SK-N-SH (cell line): Measurements from ENCODE around the gene ZNF19. TPM values are rescaled to one million over a fixed set of nuclear protein-coding genes. Genes with fewer than 3 reads are reported as not detected.

ENCODE experiments used
- CTCF ChIA-PET: fragments of 300-600, 350-600 bp; formaldehyde crosslinking; extraction: SDS; loops from one replicate; lab custom pipeline; 2021; lab: Yijun Ruan, JAX
- POLR2A ChIA-PET: fragments of 350-600 bp; sonication (Branson Sonifier 250); formaldehyde crosslinking; extraction: SDS; loops from one replicate; lab custom pipeline; 2020; ENCODE audit warnings: antibody characterized with exemption, inconsistent platforms; lab: Yijun Ruan, JAX
- DNase-seq: peaks from one replicate; pipeline ENCODE4 v3.0.0; 2012
- H2AFZ ChIP-seq: fragments of 200-600 bp; sonication (generic); 2 replicates; pipeline ENCODE4 v1.8.1; 2016; ENCODE audit warnings: antibody characterized with exemption, mild to moderate bottlenecking, low read depth
- H3F3A ChIP-seq: fragments of 200-600 bp; sonication (generic); replicated peaks from 2 replicates; pipeline ENCODE3; 2016; ENCODE audit warnings: antibody characterized with exemption, mild to moderate bottlenecking; ENCODE audit not compliant: insufficient read depth
- H3K27ac ChIP-seq, 2 experiments: fragments of 200-500 bp in 1 of 2; fragments of 200-600 bp in 1 of 2; sonication (Bioruptor generic) in 1 of 2; sonication (generic), shearing (Covaris generic) in 1 of 2; 2 replicates each; pipeline versions ENCODE4 v1.5.1 to v1.6.1; 2014 to 2016; ENCODE audit warnings: low read depth in 2 of 2, inconsistent platforms in 1 of 2, low read length in 1 of 2, mild to moderate bottlenecking in 1 of 2, mixed read lengths in 1 of 2
- H3K27me3 ChIP-seq: fragments of 200-600 bp; sonication (generic), shearing (Covaris generic); 2 replicates; pipeline ENCODE4 v1.6.1; 2016; ENCODE audit warnings: mixed run types; ENCODE audit not compliant: insufficient read depth
- H3K36me3 ChIP-seq, 2 experiments: fragments of 200-500 bp in 1 of 2; fragments of 200-600 bp in 1 of 2; sonication (Bioruptor generic) in 1 of 2; sonication (generic) in 1 of 2; replicated peaks in 1 of 2; 2 replicates each; pipeline versions ENCODE3 to v1.5.1; 2014 to 2016; ENCODE audit warnings: low read length in 1 of 2, mild to moderate bottlenecking in 1 of 2; ENCODE audit not compliant: insufficient read depth in 2 of 2, control insufficient read depth in 1 of 2
- H3K4me1 ChIP-seq, 2 experiments: fragments of 200-500 bp in 1 of 2; fragments of 200-600 bp in 1 of 2; sonication (Bioruptor generic) in 1 of 2; sonication (generic), shearing (Covaris generic) in 1 of 2; 2 replicates each; pipeline versions ENCODE4 v1.5.1 to v1.6.1; 2014 to 2016; ENCODE audit warnings: low read depth in 1 of 2, low read length in 1 of 2, mixed run types in 1 of 2; ENCODE audit not compliant: insufficient read depth in 2 of 2, control insufficient read depth in 1 of 2
- H3K4me2 ChIP-seq: fragments of 200-600 bp; sonication (generic), shearing (Covaris generic); 2 replicates; pipeline ENCODE4 v1.6.1; 2017; ENCODE audit warnings: mixed run types
- H3K4me3 ChIP-seq, 2 experiments: fragments of 200-500 bp in 1 of 2; fragments of 200-600 bp in 1 of 2; sonication (Bioruptor generic) in 1 of 2; sonication (generic), shearing (Covaris generic) in 1 of 2; 2 replicates each; pipeline versions ENCODE4 v1.5.1 to v1.8.1; 2014 to 2016; ENCODE audit warnings: low read depth in 2 of 2, inconsistent platforms in 1 of 2, low read length in 1 of 2, mild to moderate bottlenecking in 1 of 2, mixed read lengths in 1 of 2, moderate library complexity in 1 of 2
- H3K79me2 ChIP-seq: fragments of 200-600 bp; sonication (generic); 2 replicates; pipeline ENCODE4 v1.8.1; 2017; ENCODE audit warnings: mild to moderate bottlenecking; ENCODE audit not compliant: insufficient read depth
- H3K9ac ChIP-seq: fragments of 200-600 bp; sonication (generic); 2 replicates; pipeline ENCODE4 v1.6.1; 2017; ENCODE audit warnings: mixed run types
- H3K9me2 ChIP-seq: fragments of 200-600 bp; sonication (generic); 2 replicates; pipeline ENCODE4 v1.6.1; 2017; ENCODE audit warnings: mixed run types
- H3K9me3 ChIP-seq: fragments of 200-600 bp; sonication (generic); 2 replicates; pipeline ENCODE4 v1.6.1; 2017; ENCODE audit warnings: mixed run types, mild to moderate bottlenecking, moderate library complexity
- H4K20me1 ChIP-seq: fragments of 200-600 bp; sonication (generic); 2 replicates; pipeline ENCODE4 v1.6.1; 2017; ENCODE audit warnings: mild to moderate bottlenecking, mixed run types; ENCODE audit not compliant: insufficient read depth
- EP300 ChIP-seq, 2 experiments: IDR thresholded peaks; 2 replicates each; pipeline versions ENCODE4 v1.4.0 to v1.6.1; 2012; ENCODE audit warnings: borderline replicate concordance in 1 of 2, low read depth in 1 of 2, low read length in 1 of 2
- FOSL2 ChIP-seq: IDR thresholded peaks from 2 replicates; pipeline ENCODE4 v1.4.0; 2012; ENCODE audit warnings: low read depth, mild to moderate bottlenecking, moderate library complexity, borderline replicate concordance
- FOXJ3 ChIP-seq: sonication (generic); formaldehyde crosslinking; IDR thresholded peaks from 2 replicates; pipeline ENCODE4 v1.5.1; 2020; ENCODE audit warnings: mild to moderate bottlenecking, missing genetic modification reagents
- JUND ChIP-seq: IDR thresholded peaks from 2 replicates; pipeline ENCODE4 v1.4.0; 2012
- NFIC ChIP-seq: IDR thresholded peaks from 2 replicates; pipeline ENCODE4 v1.4.0; 2012; ENCODE audit warnings: borderline replicate concordance
- POLR2AphosphoS5 ChIP-seq: IDR thresholded peaks from 2 replicates; pipeline ENCODE4 v1.6.1; 2012; ENCODE audit warnings: low read depth, low read length
- RXRA ChIP-seq: IDR thresholded peaks from 2 replicates; pipeline ENCODE4 v1.4.0; 2012; ENCODE audit warnings: low read depth, mild to moderate bottlenecking, borderline replicate concordance
- TAF1 ChIP-seq: IDR thresholded peaks from 2 replicates; pipeline ENCODE4 v1.6.1; 2012; ENCODE audit warnings: low read depth, mild to moderate bottlenecking, low read length, moderate library complexity, borderline replicate concordance
- TCF12 ChIP-seq: IDR thresholded peaks from 2 replicates; pipeline ENCODE4 v1.4.0; 2012
- TEAD4 ChIP-seq: IDR thresholded peaks from 2 replicates; pipeline ENCODE4 v1.4.0; 2012; ENCODE audit warnings: mild to moderate bottlenecking, borderline replicate concordance; ENCODE audit not compliant: insufficient read depth
- WGBS: methylation state at CpG from one replicate; pipeline ENCODE4 v1.1.6; 2017; ENCODE audit warnings: low lambda C conversion rate; 5-methylcytosine and 5-hydroxymethylcytosine counted together
- polyA plus RNA-seq, 3 experiments: library from polyadenylated mRNA; depleted of rRNA; stranded (reverse); fragments of >200 nt; gene quantifications; 2 replicates each; pipeline ENCODE4 v1.2.3, GENCODE V29; 2012
- TF ChIP-seq, protein P1 (sequence below): IDR thresholded peaks from 2 replicates; pipeline ENCODE4 v1.6.1; 2012; ENCODE audit warnings: mild to moderate bottlenecking, low read depth, low read length, moderate library complexity
- TF ChIP-seq, protein P2 (sequence below): IDR thresholded peaks from 2 replicates; pipeline ENCODE4; 2012
- TF ChIP-seq, protein P3 (sequence below): fragments of 150-350 bp; IDR thresholded peaks from 2 replicates; pipeline ENCODE4 v1.6.1; 2017; ENCODE audit warnings: antibody characterized with exemption, low read length, low read depth, borderline replicate concordance

The ZNF19 gene
- polyA plus RNA-seq, 1 of the 3 experiments (the other 2 are of a cell fraction), result 1.4 TPM

DNA sequence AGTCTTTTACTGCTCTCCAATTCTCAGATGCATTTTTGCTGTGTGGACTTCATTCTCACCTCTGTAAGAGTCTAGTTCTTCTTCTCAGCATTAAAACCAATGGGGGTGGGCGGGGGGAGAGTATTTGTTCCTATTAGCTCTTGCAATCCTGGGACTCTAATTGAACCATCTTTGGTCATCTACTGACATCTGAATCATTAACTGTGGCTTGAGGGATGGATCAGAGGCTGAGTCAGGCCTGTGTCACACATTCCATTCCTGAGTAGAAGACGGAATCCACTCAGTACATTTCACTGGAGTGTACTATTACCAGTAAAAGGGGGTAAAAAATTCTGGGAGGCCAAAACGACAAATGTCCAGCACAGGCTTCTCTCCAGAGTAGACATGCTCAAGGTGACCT is 14.3 kb downstream of the ZNF19 start:
- TF ChIP-seq FOXJ3, result no peak
- TF ChIP-seq, protein P1, sequence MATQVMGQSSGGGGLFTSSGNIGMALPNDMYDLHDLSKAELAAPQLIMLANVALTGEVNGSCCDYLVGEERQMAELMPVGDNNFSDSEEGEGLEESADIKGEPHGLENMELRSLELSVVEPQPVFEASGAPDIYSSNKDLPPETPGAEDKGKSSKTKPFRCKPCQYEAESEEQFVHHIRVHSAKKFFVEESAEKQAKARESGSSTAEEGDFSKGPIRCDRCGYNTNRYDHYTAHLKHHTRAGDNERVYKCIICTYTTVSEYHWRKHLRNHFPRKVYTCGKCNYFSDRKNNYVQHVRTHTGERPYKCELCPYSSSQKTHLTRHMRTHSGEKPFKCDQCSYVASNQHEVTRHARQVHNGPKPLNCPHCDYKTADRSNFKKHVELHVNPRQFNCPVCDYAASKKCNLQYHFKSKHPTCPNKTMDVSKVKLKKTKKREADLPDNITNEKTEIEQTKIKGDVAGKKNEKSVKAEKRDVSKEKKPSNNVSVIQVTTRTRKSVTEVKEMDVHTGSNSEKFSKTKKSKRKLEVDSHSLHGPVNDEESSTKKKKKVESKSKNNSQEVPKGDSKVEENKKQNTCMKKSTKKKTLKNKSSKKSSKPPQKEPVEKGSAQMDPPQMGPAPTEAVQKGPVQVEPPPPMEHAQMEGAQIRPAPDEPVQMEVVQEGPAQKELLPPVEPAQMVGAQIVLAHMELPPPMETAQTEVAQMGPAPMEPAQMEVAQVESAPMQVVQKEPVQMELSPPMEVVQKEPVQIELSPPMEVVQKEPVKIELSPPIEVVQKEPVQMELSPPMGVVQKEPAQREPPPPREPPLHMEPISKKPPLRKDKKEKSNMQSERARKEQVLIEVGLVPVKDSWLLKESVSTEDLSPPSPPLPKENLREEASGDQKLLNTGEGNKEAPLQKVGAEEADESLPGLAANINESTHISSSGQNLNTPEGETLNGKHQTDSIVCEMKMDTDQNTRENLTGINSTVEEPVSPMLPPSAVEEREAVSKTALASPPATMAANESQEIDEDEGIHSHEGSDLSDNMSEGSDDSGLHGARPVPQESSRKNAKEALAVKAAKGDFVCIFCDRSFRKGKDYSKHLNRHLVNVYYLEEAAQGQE, result peak; percentile 23; the same call in 1 of the 2 replicates
- no peak for TF ChIP-seq TAF1
- TF ChIP-seq, protein P2, sequence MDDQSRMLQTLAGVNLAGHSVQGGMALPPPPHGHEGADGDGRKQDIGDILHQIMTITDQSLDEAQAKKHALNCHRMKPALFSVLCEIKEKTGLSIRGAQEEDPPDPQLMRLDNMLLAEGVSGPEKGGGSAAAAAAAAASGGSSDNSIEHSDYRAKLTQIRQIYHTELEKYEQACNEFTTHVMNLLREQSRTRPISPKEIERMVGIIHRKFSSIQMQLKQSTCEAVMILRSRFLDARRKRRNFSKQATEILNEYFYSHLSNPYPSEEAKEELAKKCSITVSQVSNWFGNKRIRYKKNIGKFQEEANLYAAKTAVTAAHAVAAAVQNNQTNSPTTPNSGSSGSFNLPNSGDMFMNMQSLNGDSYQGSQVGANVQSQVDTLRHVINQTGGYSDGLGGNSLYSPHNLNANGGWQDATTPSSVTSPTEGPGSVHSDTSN, result peak; percentile 82
- TF ChIP-seq RXRA, result no peak
- TF ChIP-seq POLR2AphosphoS5, result peak; percentile 29; the same call in 1 of the 2 replicates
- peak; percentile 59; the same call in 1 of the 2 replicates for TF ChIP-seq TCF12
- peak; percentile 89 for TF ChIP-seq JUND
- peak; percentile 46; the same call in 1 of the 2 replicates for TF ChIP-seq TEAD4
- TF ChIP-seq FOSL2, result peak; percentile 97
- TF ChIP-seq EP300 (IDR thresholded peaks at IDR 0.05; ENCODE audit: borderline replicate concordance in 1 of 2, low read depth in 1 of 2, low read length in 1 of 2), result peak in 1 of 2 experiments; percentile 76; a peak in 2 of 4 replicates
- TF ChIP-seq, protein P3, sequence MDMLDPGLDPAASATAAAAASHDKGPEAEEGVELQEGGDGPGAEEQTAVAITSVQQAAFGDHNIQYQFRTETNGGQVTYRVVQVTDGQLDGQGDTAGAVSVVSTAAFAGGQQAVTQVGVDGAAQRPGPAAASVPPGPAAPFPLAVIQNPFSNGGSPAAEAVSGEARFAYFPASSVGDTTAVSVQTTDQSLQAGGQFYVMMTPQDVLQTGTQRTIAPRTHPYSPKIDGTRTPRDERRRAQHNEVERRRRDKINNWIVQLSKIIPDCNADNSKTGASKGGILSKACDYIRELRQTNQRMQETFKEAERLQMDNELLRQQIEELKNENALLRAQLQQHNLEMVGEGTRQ, result no peak
- TF ChIP-seq NFIC, result peak; percentile 22; the same call in 1 of the 2 replicates
- H3F3A ChIP-seq, result peaks cover 20% of the 10 kb centered on the region
- no peak overlapping the region for H2AFZ ChIP-seq
- CTCF ChIA-PET, result interaction anchor here (0.7 to 1.5 kb wide), 4 partner anchors 16 to 136 kb away, joined by 3 to 6 read pairs (median 4); no protein-coding TSS in a partner anchor
- no peak for DNase-seq
- 12% methylated on average over 3 of the region's 3 CpGs for WGBS
- H4K20me1 ChIP-seq, result no peaks in the 10 kb centered on the region
- no peak overlapping the region for H3K4me3 ChIP-seq
- H3K79me2 ChIP-seq, result no peaks in the 10 kb centered on the region
- no peaks in the 10 kb centered on the region; the same call in 1 of the 2 replicates for H3K9me3 ChIP-seq
- H3K36me3 ChIP-seq, result peaks cover 28 to 36% of the 10 kb centered on the region in 2 experiments
- no peak overlapping the region for H3K9ac ChIP-seq
- 0 out of 2 replicates have a peak overlapping the region, but pooled peaks have one; percentile 0 for H3K4me2 ChIP-seq
- POLR2A ChIA-PET, result no interaction called here
- H3K4me1 ChIP-seq, result no peaks in the 10 kb centered on the region
- H3K27ac ChIP-seq, result peak overlapping the region in 1 of 2 experiments; percentile 77; a peak in 2 of 4 replicates
- no peaks in the 10 kb centered on the region for H3K27me3 ChIP-seq
- no peaks in the 10 kb centered on the region for H3K9me2 ChIP-seq
